ENCODE results near the gene PTDSS2. TPM values are rescaled to one million over a fixed set of nuclear protein-coding genes. Genes with fewer than 3 reads are reported as not detected.

The PTDSS2 gene
- 46.3 and 58.1 TPM in 2 replicates for total RNA-seq

GRCh38 chr11:449889-450808 is at the start of gene PTDSS2:
PTDSS2 (plus strand) TSS chr11:450279; CDS start chr11:450456, 177 bp downstream.

GRCh38 chr11:441418-442274 is 8.4 kb upstream of the PTDSS2 start, which contains the start of gene ANO9:
ANO9 (minus strand) TSS chr11:442011; CDS start chr11:441926, 85 bp downstream.

GRCh38 chr11:506995-507726 is 57.1 kb downstream of the PTDSS2 start, which contains the start of gene RNH1:
RNH1 (minus strand) TSS chr11:507242; CDS start chr11:502162, 5,080 bp downstream.

GRCh38 chr11:535519-536454 is 85.7 kb downstream of the PTDSS2 start, which contains the start of gene HRAS:
HRAS (minus strand) TSS chr11:535576.

GRCh38 chr11:536841-537621 is 87.0 kb downstream of the PTDSS2 start, which contains the start of gene LRRC56:
LRRC56 (plus strand) TSS chr11:537527; CDS start chr11:540685, 3,158 bp downstream.

Other genes with a start within 250 kb of the PTDSS2 start
- gene BET1L, start 242.9 kb upstream of the PTDSS2 start, total RNA-seq, result 17.9 and 21.6 TPM in 2 replicates
- gene RIC8A, start 242.6 kb upstream of the PTDSS2 start, total RNA-seq, result 126 and 131 TPM in 2 replicates
- gene SIRT3, start 213.9 kb upstream of the PTDSS2 start, total RNA-seq, result 6.2 and 8.2 TPM in 2 replicates
- 118 and 202 TPM in 2 replicates for gene PSMD13, start 213.3 kb upstream of the PTDSS2 start, total RNA-seq
- not detected in 2 replicates for gene NLRP6, start 171.9 kb upstream of the PTDSS2 start, total RNA-seq
- 7.3 and 10.7 TPM in 2 replicates for gene PGGHG, start 161.2 kb upstream of the PTDSS2 start, total RNA-seq
- not detected in 2 replicates for gene IFITM5, start 150.8 kb upstream of the PTDSS2 start, total RNA-seq
- 11.0 and 15.6 TPM in 2 replicates for gene IFITM2, start 142.5 kb upstream of the PTDSS2 start, total RNA-seq
- gene IFITM1, start 136.2 kb upstream of the PTDSS2 start, total RNA-seq, result 12.1 and 23.9 TPM in 2 replicates
- gene IFITM3, start 129.4 kb upstream of the PTDSS2 start, total RNA-seq, result 17.3 and 29.5 TPM in 2 replicates
- gene B4GALNT4, start 80.8 kb upstream of the PTDSS2 start, total RNA-seq, result 1.00 and 1.8 TPM in 2 replicates
- gene PKP3, start 56.1 kb upstream of the PTDSS2 start, total RNA-seq, result 0.66 and 0.87 TPM in 2 replicates
- 6.0 and 8.2 TPM in 2 replicates for gene SIGIRR, start 35.3 kb upstream of the PTDSS2 start, total RNA-seq
- not detected in 2 replicates for gene ANO9, start 8.3 kb upstream of the PTDSS2 start, total RNA-seq
- 402 and 468 TPM in 2 replicates for gene RNH1, start 57.0 kb downstream of the PTDSS2 start, total RNA-seq
- gene HRAS, start 85.3 kb downstream of the PTDSS2 start, total RNA-seq, result 51.5 and 91.3 TPM in 2 replicates
- 0.62 and 0.77 TPM in 2 replicates for gene LRRC56, start 87.2 kb downstream of the PTDSS2 start, total RNA-seq
- 0.11 and 0.62 TPM in 2 replicates for gene LMNTD2, start 110.5 kb downstream of the PTDSS2 start, total RNA-seq
- 4.3 and 6.7 TPM in 2 replicates for gene RASSF7, start 110.7 kb downstream of the PTDSS2 start, total RNA-seq
- gene PHRF1, start 126.2 kb downstream of the PTDSS2 start, total RNA-seq, result 33.1 and 38.7 TPM in 2 replicates
- 4.5 and 7.4 TPM in 2 replicates for gene IRF7, start 165.7 kb downstream of the PTDSS2 start, total RNA-seq
- not detected in 2 replicates for gene CDHR5, start 174.7 kb downstream of the PTDSS2 start, total RNA-seq
- gene SCT, start 176.9 kb downstream of the PTDSS2 start, total RNA-seq, result not detected in 2 replicates
- gene DRD4, start 187.0 kb downstream of the PTDSS2 start, total RNA-seq, result 0.11 TPM in 1 of 2 replicates, not detected in the other
- gene DEAF1, start 244.9 kb downstream of the PTDSS2 start, total RNA-seq, result 19.9 and 31.0 TPM in 2 replicates
- gene TMEM80, start 245.5 kb downstream of the PTDSS2 start, total RNA-seq, result 9.9 and 10.5 TPM in 2 replicates

Measured in uterine smooth muscle cell (primary cell).